ENCODE results near the gene CCDC9B.

The CCDC9B gene

GRCh38 chr15:40340740-40341400, at the start of gene CCDC9B:
CCDC9B (minus strand) TSS chr15:40340939; CDS start chr15:40340819, 120 bp downstream.
- no peak for DNase-seq

GRCh38 chr15:40389824-40390595, 49.3 kb upstream of the CCDC9B start:
- no peak for DNase-seq

GRCh38 chr15:40388941-40389823, 48.4 kb upstream of the CCDC9B start:
- no peak for DNase-seq

- DNase-seq = no peak
These were observed 45.7 kb upstream of the CCDC9B start for GRCh38 chr15:40386480-40386879.

- DNase-seq = peak; percentile 93
These were observed 42.1 kb upstream of the CCDC9B start, which contains the start of gene KNSTRN for GRCh38 chr15:40382580-40383456. KNSTRN (plus strand) TSS chr15:40382721; CDS start chr15:40382836, 115 bp downstream.

GRCh38 chr15:40381818-40382529, 41.2 kb upstream of the CCDC9B start:
- DNase-seq = no peak

GRCh38 chr15:40380636-40381035, 39.9 kb upstream of the CCDC9B start:
- no peak for DNase-seq

- DNase-seq = no peak
These were observed 39.1 kb upstream of the CCDC9B start for GRCh38 chr15:40379853-40380252.

GRCh38 chr15:40379374-40379773, 38.6 kb upstream of the CCDC9B start:
- DNase-seq = no peak

- DNase-seq = no peak
These were observed 36.9 kb upstream of the CCDC9B start for GRCh38 chr15:40377606-40378005.

GRCh38 chr15:40372981-40373380, 32.2 kb upstream of the CCDC9B start:
- no peak for DNase-seq

- no peak for DNase-seq
These were observed 29.2 kb upstream of the CCDC9B start for GRCh38 chr15:40369971-40370370.

GRCh38 chr15:40369474-40369869, 28.7 kb upstream of the CCDC9B start:
- no peak for DNase-seq

GRCh38 chr15:40368719-40369473, 28.2 kb upstream of the CCDC9B start:
- no peak for DNase-seq

GRCh38 chr15:40367686-40368611, 27.2 kb upstream of the CCDC9B start:
- peak; percentile 88 for DNase-seq

GRCh38 chr15:40367371-40367685, 26.6 kb upstream of the CCDC9B start:
- no peak for DNase-seq

- DNase-seq = no peak
These were observed 26.0 kb upstream of the CCDC9B start for GRCh38 chr15:40366457-40367370.

GRCh38 chr15:40365624-40366456, 25.1 kb upstream of the CCDC9B start:
- no peak for DNase-seq

Data from activated naive CD4-positive, alpha-beta T cell treated with Interleukin-2 at 50 U/mL for 16 hours (primary cell).